PC-9 (cell line): Measurements from ENCODE around the gene TMEM185B. TPM values are rescaled to one million over a fixed set of nuclear protein-coding genes. Genes with fewer than 3 reads are reported as not detected.

ENCODE experiments used
- BruUV-seq: library from RNA; stranded (reverse); fragments of 400-500 nt; replicated peaks from 2 replicates; lab custom pipeline; 2021; lab: Mats Ljungman, UMichigan
- CTCF ChIA-PET: fragments of 300-600 bp; sonication (Branson Sonifier 250); formaldehyde crosslinking; loops from one replicate; lab custom pipeline; 2022; ENCODE audit warnings: antibody characterized with exemption; lab: Charles Lee
- POLR2A ChIA-PET: fragments of 300-600 bp; sonication (Branson Sonifier 250); formaldehyde crosslinking; loops from one replicate; lab custom pipeline; 2022; ENCODE audit warnings: antibody characterized with exemption; ENCODE audit not compliant: unreplicated experiment; lab: Charles Lee
- DNase-seq, 2 experiments: peaks; one replicate each; pipeline versions ENCODE4 v3.0.0 to v3.0.0-alpha.2; 2015 to 2022; ENCODE audit warnings: mixed read lengths in 1 of 2
- H2AFZ ChIP-seq: fragments of 200-600 bp; sonication (generic); 2 replicates; pipeline ENCODE4 v1.8.1; 2017; ENCODE audit warnings: antibody characterized with exemption
- H3F3A ChIP-seq: fragments of 200-600 bp; sonication (generic); 2 replicates; pipeline ENCODE4 v1.8.1; 2017; ENCODE audit warnings: antibody characterized with exemption, mild to moderate bottlenecking, low read depth; ENCODE audit not compliant: insufficient read depth
- H3K27ac ChIP-seq: fragments of 200-600 bp; sonication (generic); 2 replicates; pipeline ENCODE4 v1.6.1; 2016; ENCODE audit warnings: mixed run types
- H3K27me3 ChIP-seq: fragments of 200-600 bp; sonication (generic); 2 replicates; pipeline ENCODE4 v1.6.1; 2016; ENCODE audit warnings: low read depth, mixed run types; ENCODE audit not compliant: insufficient read depth
- H3K36me3 ChIP-seq: fragments of 200-600 bp; sonication (generic); 2 replicates; pipeline ENCODE4 v1.6.1; 2016; ENCODE audit warnings: low read depth, mixed run types
- H3K4me1 ChIP-seq: fragments of 200-600 bp; sonication (generic); replicated peaks from 2 replicates; pipeline ENCODE4 v1.6.1; 2016; ENCODE audit warnings: mixed run types; ENCODE audit not compliant: insufficient read depth
- H3K4me2 ChIP-seq: fragments of 200-600 bp; sonication (generic); 2 replicates; pipeline ENCODE4 v1.6.1; 2017; ENCODE audit warnings: mixed run types
- H3K4me3 ChIP-seq: fragments of 200-600 bp; sonication (generic); 2 replicates; pipeline ENCODE4 v1.6.1; 2016; ENCODE audit warnings: mixed run types
- H3K79me2 ChIP-seq: fragments of 200-600 bp; sonication (generic); 2 replicates; pipeline ENCODE4 v1.6.1; 2017; ENCODE audit warnings: low read depth, mixed run types
- H3K9me2 ChIP-seq: fragments of 200-600 bp; sonication (generic); 2 replicates; pipeline ENCODE4 v1.8.1; 2017; ENCODE audit warnings: mild to moderate bottlenecking; ENCODE audit not compliant: insufficient read depth
- H3K9me3 ChIP-seq: fragments of 200-600 bp; sonication (generic); 2 replicates; pipeline ENCODE4 v1.8.1; 2016; ENCODE audit warnings: low read depth; ENCODE audit not compliant: insufficient read depth
- H4K20me1 ChIP-seq: fragments of 200-600 bp; sonication (generic); 2 replicates; pipeline ENCODE4 v1.8.1; 2017; ENCODE audit not compliant: insufficient read depth
- EZH2 ChIP-seq: fragments of 200-600 bp; sonication (generic); IDR thresholded peaks from 2 replicates; pipeline ENCODE4 v1.8.0; 2017; ENCODE audit warnings: antibody characterized with exemption, low read depth
- intact Hi-C: fragments of 100-400 bp; cut with micrococcal nuclease; formaldehyde crosslinking; loops from one replicate; pipeline ENCODE4 v1.10.0; 2022; ENCODE audit not compliant: unreplicated experiment
- total RNA-seq: library from RNA; stranded (reverse); gene quantifications from 2 replicates; pipeline ENCODE4 v1.2.3, GENCODE V29; 2021
- TF ChIP-seq, protein P1 (sequence below): fragments of 200-600 bp; sonication (generic); conservative IDR thresholded peaks from 2 replicates; pipeline ENCODE4 v1.6.1; 2017; ENCODE audit warnings: mixed run types, antibody characterized with exemption, mild to moderate bottlenecking, moderate library complexity

TMEM185B gene
- total RNA-seq, 1 experiment from 2014 or later: 30.3 TPM

DNA sequence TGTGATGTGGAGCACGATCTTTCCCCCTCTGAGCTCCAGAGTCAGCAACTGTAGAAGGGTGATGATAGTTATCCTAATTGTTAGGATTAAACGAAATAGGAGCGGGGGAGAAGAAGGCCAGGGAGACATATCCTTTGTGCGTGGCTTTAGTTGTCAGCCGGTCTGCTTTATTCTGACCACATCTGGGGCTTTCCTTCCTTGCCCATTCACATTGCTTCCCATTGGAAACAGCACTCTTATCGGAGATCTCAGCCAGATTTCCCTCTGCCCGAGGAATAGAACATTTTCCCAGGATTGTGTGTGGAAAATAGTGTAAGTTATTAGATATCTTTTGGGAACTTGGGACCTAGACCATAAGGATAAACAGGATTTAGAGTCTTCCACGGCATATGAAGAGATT lies 31.0 kb upstream of the TMEM185B start:
- ChIA-PET POLR2A (interaction anchor here (0.6 kb wide), 1 partner anchor 31 kb away, joined by 4 read pairs; the partner anchor contains the start of gene TMEM185B), CTCF (interaction anchor here (0.5 to 0.9 kb wide), 3 partner anchors 53 to 79 kb away, joined by 3 to 9 read pairs (median 5); no protein-coding TSS in a partner anchor)
- H3K27me3 ChIP-seq: no peaks in the 10 kb centered on the region
- peaks cover 24% of the 10 kb centered on the region for H3K36me3 ChIP-seq
- intact Hi-C loops: no loop called here
- no peak for TF ChIP-seq EZH2
- TF ChIP-seq, protein P1, sequence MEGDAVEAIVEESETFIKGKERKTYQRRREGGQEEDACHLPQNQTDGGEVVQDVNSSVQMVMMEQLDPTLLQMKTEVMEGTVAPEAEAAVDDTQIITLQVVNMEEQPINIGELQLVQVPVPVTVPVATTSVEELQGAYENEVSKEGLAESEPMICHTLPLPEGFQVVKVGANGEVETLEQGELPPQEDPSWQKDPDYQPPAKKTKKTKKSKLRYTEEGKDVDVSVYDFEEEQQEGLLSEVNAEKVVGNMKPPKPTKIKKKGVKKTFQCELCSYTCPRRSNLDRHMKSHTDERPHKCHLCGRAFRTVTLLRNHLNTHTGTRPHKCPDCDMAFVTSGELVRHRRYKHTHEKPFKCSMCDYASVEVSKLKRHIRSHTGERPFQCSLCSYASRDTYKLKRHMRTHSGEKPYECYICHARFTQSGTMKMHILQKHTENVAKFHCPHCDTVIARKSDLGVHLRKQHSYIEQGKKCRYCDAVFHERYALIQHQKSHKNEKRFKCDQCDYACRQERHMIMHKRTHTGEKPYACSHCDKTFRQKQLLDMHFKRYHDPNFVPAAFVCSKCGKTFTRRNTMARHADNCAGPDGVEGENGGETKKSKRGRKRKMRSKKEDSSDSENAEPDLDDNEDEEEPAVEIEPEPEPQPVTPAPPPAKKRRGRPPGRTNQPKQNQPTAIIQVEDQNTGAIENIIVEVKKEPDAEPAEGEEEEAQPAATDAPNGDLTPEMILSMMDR: no peak
- H4K20me1 ChIP-seq: peaks cover 9% of the 10 kb centered on the region; the same call in 1 of the 2 replicates
- no peak for DNase-seq
- H2AFZ ChIP-seq: no peak overlapping the region
- H3K4me2 ChIP-seq: peak overlapping the region; percentile 82
- peak overlapping the region; percentile 80 for H3K4me3 ChIP-seq
- H3K27ac ChIP-seq: 0 out of 2 replicates have a peak overlapping the region, but pooled peaks have one; percentile 53
- no peaks in the 10 kb centered on the region for H3K9me2 ChIP-seq
- H3K79me2 ChIP-seq: peaks cover 58% of the 10 kb centered on the region
- H3K9me3 ChIP-seq: no peaks in the 10 kb centered on the region; the same call in 1 of the 2 replicates
- H3F3A ChIP-seq: peaks cover 20% of the 10 kb centered on the region
- peaks cover 37% of the 10 kb centered on the region for H3K4me1 ChIP-seq
- no TSS peak for BruUV-seq

DNA sequence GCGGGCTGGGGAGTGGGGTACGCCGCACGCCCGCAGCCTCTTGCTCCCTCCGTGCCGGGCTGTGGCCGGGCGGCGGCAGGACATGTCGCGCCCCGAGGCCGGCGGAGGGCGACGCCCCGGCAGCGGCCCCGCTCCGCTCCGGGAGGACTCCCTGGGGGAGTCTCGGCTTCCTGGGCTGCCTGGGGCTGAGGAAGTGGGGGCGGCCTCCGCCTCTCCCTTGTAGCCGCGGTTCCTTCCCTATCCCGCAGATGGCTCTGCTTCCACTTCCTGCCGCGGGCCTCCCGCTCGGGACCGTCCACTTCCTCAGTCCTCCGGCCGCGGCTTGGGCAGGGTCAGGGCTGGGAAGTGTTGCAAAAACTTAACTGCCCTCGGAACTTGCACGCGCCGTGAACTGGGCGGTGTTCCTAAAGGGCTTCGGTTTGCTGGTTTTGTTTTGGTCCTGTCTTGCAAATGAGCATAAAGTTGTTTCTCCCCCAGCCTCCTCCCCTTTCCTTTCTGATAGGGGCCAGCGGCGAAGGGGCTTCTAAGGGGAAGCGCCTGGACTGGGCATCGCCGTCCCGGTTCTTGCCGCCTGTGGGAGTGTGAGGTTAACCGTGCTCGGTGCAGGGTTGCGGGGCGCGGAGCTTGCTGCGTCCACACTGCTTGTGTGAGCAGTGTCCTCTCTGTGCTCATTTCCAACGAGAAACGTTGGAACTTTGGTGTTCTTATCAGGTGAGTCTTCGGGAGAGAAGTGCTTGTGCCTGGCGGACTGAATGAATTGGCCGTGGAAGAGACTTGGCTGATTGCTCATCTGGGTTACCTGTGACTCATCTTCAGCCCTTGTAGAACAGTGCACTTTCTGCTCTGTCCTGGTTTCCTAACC lies 30.1 kb upstream of the TMEM185B start:
- Histone ChIP-seq H3K9me3 (no peaks in the 10 kb centered on the region), H3K36me3 (peaks cover 22% of the 10 kb centered on the region), H4K20me1 (peaks cover 9% of the 10 kb centered on the region; the same call in 1 of the 2 replicates), H3K27me3 (no peaks in the 10 kb centered on the region), H3K4me1 (peaks cover 37% of the 10 kb centered on the region), H2AFZ (peak overlapping the region; percentile 79), H3K9me2 (no peaks in the 10 kb centered on the region), H3K4me2 (peak overlapping the region; percentile 82), H3K4me3 (peak overlapping the region; percentile 80), H3K27ac (peak overlapping the region; percentile 53), H3F3A (peaks cover 20% of the 10 kb centered on the region), H3K79me2 (peaks cover 52% of the 10 kb centered on the region)
- intact Hi-C loops: loop anchor here (1.0 to 2.0 kb wide), 4 partner anchors 8 to 60 kb away; no protein-coding TSS in a partner anchor
- TF ChIP-seq EZH2: no peak
- TF ChIP-seq, protein P1: no peak; the same call in 1 of the 2 replicates
- BruUV-seq: no TSS peak
- DNase-seq: peak; percentile 70 to 81
- ChIA-PET CTCF (interaction anchor here (0.9 to 2.1 kb wide), 4 partner anchors 17 to 60 kb away, joined by 3 to 7 read pairs (median 5); partner anchors contain the start of gene TMEM185B), POLR2A (interaction anchor here (0.7 to 1.2 kb wide), 5 partner anchors 13 to 493 kb away, joined by 3 to 23 read pairs (median 8); partner anchors contain the start of genes PTPN4 and TMEM185B)
